GM12892 (cell line): ENCODE data around the gene TSPAN10.
A peak's percentile ranks its signal among the peaks of the same experiment; 100 is the strongest.

Experiments
- DNase-seq: peaks from one replicate; pipeline ENCODE4 v3.0.0; 2011; ENCODE audit not compliant: insufficient read length
- FAIRE-seq: peaks from 2 replicates; lab custom pipeline; 2011; peaks lifted over from hg19 to GRCh38; lab: Jason Lieb, UNC
- POLR2A ChIP-seq: IDR thresholded peaks from 2 replicates; pipeline ENCODE4 v1.6.1; 2011; ENCODE audit warnings: low read depth, low read length, control low read depth
- POLR2AphosphoS5 ChIP-seq: IDR thresholded peaks from 2 replicates; pipeline ENCODE4 v1.6.1; 2011; ENCODE audit warnings: low read depth, low read length, control low read depth
- TAF1 ChIP-seq: IDR thresholded peaks from 2 replicates; pipeline ENCODE4 v1.6.1; 2011; ENCODE audit warnings: low read depth, mild to moderate bottlenecking, control low read depth, low read length, borderline replicate concordance

Gene TSPAN10

GRCh38 chr17:81640011-81640410, 3.0 kb downstream of the TSPAN10 start:
- FAIRE-seq (no peak), DNase-seq (no peak)
- TF ChIP-seq POLR2A, result no peak
- no peak for TF ChIP-seq POLR2AphosphoS5
- no peak for TF ChIP-seq TAF1

GRCh38 chr17:81641825-81642489, 5.0 kb downstream of the TSPAN10 start:
- FAIRE-seq (no peak), DNase-seq (no peak)
- no peak for TF ChIP-seq POLR2A
- TF ChIP-seq TAF1, result no peak
- no peak for TF ChIP-seq POLR2AphosphoS5

- no peak for FAIRE-seq
- DNase-seq, result no peak
- TF ChIP-seq POLR2A, result no peak
- no peak for TF ChIP-seq POLR2AphosphoS5
- no peak for TF ChIP-seq TAF1
Measured at GRCh38 chr17:81644496-81644895, 7.5 kb downstream of the TSPAN10 start.

GRCh38 chr17:81644976-81645952, 8.3 kb downstream of the TSPAN10 start:
- DNase-seq (no peak), FAIRE-seq (no peak)
- TF ChIP-seq TAF1 (no peak), POLR2A (no peak), POLR2AphosphoS5 (no peak)

- DNase-seq (peak; percentile 13), FAIRE-seq (no peak)
- TF ChIP-seq POLR2A (no peak), TAF1 (no peak), POLR2AphosphoS5 (no peak)
Measured at GRCh38 chr17:81646869-81647600, 10.0 kb downstream of the TSPAN10 start.

- FAIRE-seq, result no peak
- DNase-seq, result peak; percentile 0
- TF ChIP-seq POLR2A (no peak), POLR2AphosphoS5 (no peak), TAF1 (no peak)
Measured at GRCh38 chr17:81647640-81648012, 10.6 kb downstream of the TSPAN10 start.

GRCh38 chr17:81648013-81648706, 11.2 kb downstream of the TSPAN10 start:
- no peak for TF ChIP-seq POLR2AphosphoS5
- no peak for TF ChIP-seq TAF1
- TF ChIP-seq POLR2A, result no peak
- FAIRE-seq, result no peak
- peak; percentile 15 for DNase-seq

- FAIRE-seq (no peak), DNase-seq (peak; percentile 6)
- TF ChIP-seq TAF1 (no peak), POLR2A (no peak), POLR2AphosphoS5 (no peak)
Measured at GRCh38 chr17:81648707-81649085, 11.7 kb downstream of the TSPAN10 start.

GRCh38 chr17:81650951-81651350, 14.0 kb downstream of the TSPAN10 start:
- FAIRE-seq (no peak), DNase-seq (no peak)

GRCh38 chr17:81651692-81652091, 14.7 kb downstream of the TSPAN10 start:
- TF ChIP-seq POLR2A (no peak), POLR2AphosphoS5 (no peak), TAF1 (no peak)
- DNase-seq (no peak), FAIRE-seq (no peak)

More at GRCh38 chr17:81650951-81651350, 14.0 kb downstream of the TSPAN10 start:
- TF ChIP-seq POLR2AphosphoS5 (no peak), POLR2A (no peak), TAF1 (no peak)
